SK-N-MC (cell line): ENCODE measurements around the gene SLC4A1AP.

Experiments used
- EZH2 ChIP-seq: fragments of 200-600 bp; sonication (generic); IDR thresholded peaks from one replicate; pipeline ENCODE4 v1.6.1; 2017; ENCODE audit warnings: antibody characterized with exemption
- POLR2AphosphoS5 ChIP-seq: IDR thresholded peaks from 2 replicates; pipeline ENCODE4 v1.6.1; 2012; ENCODE audit warnings: mild to moderate bottlenecking, low read depth, low read length, borderline replicate concordance

DNA sequence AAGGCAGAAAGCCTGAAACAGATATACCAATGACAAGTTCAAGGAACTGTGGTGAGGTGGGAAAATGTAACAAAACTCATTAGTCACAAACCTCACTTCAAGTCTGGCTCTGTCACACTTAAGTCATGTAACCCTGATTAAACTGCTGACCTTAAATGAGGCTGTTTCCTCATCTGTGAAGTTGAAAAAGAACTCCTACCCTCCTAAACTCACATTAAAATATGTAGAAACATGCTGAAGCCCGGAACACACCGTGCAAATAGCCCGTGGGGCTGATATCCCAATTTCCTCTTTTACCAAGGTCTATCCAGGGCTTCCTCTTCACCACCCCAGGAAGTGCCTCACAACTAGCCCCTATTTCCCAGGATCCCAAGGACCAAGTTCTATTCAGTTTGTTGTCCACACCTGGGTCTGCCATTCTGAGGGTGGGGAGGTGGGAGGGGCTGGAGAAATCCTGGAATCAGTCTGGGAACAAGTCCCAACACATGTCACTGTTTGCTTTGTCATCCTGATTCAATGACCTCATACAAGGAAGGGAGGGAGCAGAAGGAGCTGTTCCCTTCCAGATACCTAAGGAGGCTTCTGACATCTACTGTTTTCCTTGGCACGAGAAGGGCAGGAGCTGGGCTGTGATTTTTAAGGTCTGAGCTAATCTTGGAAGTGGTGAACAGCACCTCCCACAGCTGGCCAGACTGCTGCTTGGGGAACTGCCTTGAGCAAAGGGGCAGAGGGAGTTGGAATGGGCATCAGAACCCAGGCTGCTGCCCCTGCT, 42.3 kb downstream of the SLC4A1AP start:
- no peak for TF ChIP-seq POLR2AphosphoS5
- TF ChIP-seq EZH2, result no peak
